SK-N-SH (cell line): ENCODE measurements around the gene UBTD1.

Experiments used
- EZH2phosphoT487 ChIP-seq: fragments of 200-600 bp; sonication (generic); IDR thresholded peaks from 2 replicates; pipeline ENCODE4 v1.6.1; 2017; ENCODE audit warnings: low read depth, mixed run types, mild to moderate bottlenecking, antibody characterized with exemption, moderate library complexity, borderline replicate concordance
- RAD21 ChIP-seq: IDR thresholded peaks from 2 replicates; pipeline ENCODE4 v1.6.1; 2012; ENCODE audit warnings: mild to moderate bottlenecking, low read length
- RXRA ChIP-seq: IDR thresholded peaks from 2 replicates; pipeline ENCODE4 v1.4.0; 2012; ENCODE audit warnings: low read depth, mild to moderate bottlenecking, borderline replicate concordance
- TF ChIP-seq, protein P1 (sequence below): fragments of 200-600 bp; sonication (generic); IDR thresholded peaks from 2 replicates; pipeline ENCODE4 v1.6.1; 2017; ENCODE audit warnings: antibody characterized with exemption, mild to moderate bottlenecking, moderate library complexity

DNA sequence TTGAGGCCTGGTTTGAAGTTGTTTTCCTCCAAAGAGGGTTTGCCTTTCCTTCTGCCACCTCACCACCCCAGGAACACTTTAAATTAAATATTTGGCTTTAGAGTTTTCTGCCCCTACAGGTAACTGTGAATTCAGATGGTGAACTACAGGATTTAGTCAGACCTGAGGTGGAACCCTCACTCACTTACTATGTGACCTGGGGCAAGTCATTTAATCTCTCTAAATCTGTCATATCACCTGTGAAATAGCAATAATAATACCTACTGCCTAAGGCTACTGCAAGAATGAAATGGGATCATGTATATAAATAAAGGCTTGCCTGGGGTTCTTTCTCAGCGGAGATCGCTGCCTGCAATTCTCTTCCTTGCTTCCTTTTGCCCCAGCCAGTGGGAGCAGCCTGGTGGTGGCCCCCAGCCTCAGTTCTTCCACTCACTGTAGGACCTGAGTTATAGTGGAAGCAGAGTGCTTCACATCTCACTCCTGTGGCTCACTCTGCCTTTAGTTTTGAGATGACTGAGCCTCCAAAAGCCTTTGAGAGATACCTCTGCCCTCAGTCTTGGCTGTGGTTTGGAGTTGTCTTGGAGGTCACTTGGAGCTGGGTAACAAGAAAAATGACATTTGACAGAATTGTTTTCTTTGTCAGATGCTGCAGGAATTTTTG is 67.7 kb downstream of the UBTD1 start:
- TF ChIP-seq, protein P1, sequence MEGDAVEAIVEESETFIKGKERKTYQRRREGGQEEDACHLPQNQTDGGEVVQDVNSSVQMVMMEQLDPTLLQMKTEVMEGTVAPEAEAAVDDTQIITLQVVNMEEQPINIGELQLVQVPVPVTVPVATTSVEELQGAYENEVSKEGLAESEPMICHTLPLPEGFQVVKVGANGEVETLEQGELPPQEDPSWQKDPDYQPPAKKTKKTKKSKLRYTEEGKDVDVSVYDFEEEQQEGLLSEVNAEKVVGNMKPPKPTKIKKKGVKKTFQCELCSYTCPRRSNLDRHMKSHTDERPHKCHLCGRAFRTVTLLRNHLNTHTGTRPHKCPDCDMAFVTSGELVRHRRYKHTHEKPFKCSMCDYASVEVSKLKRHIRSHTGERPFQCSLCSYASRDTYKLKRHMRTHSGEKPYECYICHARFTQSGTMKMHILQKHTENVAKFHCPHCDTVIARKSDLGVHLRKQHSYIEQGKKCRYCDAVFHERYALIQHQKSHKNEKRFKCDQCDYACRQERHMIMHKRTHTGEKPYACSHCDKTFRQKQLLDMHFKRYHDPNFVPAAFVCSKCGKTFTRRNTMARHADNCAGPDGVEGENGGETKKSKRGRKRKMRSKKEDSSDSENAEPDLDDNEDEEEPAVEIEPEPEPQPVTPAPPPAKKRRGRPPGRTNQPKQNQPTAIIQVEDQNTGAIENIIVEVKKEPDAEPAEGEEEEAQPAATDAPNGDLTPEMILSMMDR, result no peak
- TF ChIP-seq RAD21, result no peak
- no peak for TF ChIP-seq EZH2phosphoT487
- TF ChIP-seq RXRA, result no peak
